K562 (cell line): ENCODE measurements around the gene GLTPD2. TPM values are rescaled to one million over a fixed set of nuclear protein-coding genes. Genes with fewer than 3 reads are reported as not detected.

Source experiments
- ATAC-seq: fragments of 200-7000 bp; cut with Tn5 transposase; 3 replicates; pipeline ENCODE4 v1.9.1; 2020; ENCODE audit warnings: moderate library complexity
- BruUV-seq: library from RNA; stranded (reverse); fragments of 400-500 nt; replicated peaks from 2 replicates; lab custom pipeline; 2021; lab: Mats Ljungman, UMichigan
- CTCF ChIA-PET: fragments of 300-600 bp; formaldehyde crosslinking; extraction: SDS; loops from one replicate; lab custom pipeline; 2021; ENCODE audit warnings: low intra/inter-chr PET ratio; lab: Yijun Ruan, JAX
- POLR2A ChIA-PET: fragments of 300-600, 350-650 bp; sonication (Branson Sonifier 250); formaldehyde crosslinking; extraction: SDS; loops from one replicate; lab custom pipeline; 2021; ENCODE audit warnings: antibody characterized with exemption, inconsistent platforms; lab: Yijun Ruan, JAX
- DNase-seq, 4 experiments: peaks; one replicate each; pipeline versions ENCODE4 v3.0.0 to v3.0.0-alpha.2; 2011 to 2018; ENCODE audit warnings: low spot score in 3 of 4, mixed read lengths in 3 of 4; ENCODE audit errors: extremely low read depth in 1 of 4
- FAIRE-seq: peaks from 2 replicates; lab custom pipeline; 2011; peaks lifted over from hg19 to GRCh38; lab: Jason Lieb, UNC
- H2AFZ ChIP-seq: 2 replicates; pipeline ENCODE4 v1.6.0; 2011; ENCODE audit warnings: low read depth, low read length, control low read depth, inconsistent platforms
- H3K27ac ChIP-seq: fragments of 200-600 bp; 3 replicates; pipeline ENCODE4 v1.8.0; 2011; ENCODE audit warnings: low read depth, mild to moderate bottlenecking, control low read depth, inconsistent platforms, low read length, moderate library complexity, mixed read lengths; ENCODE audit errors: extremely low read depth
- H3K27me3 ChIP-seq, 2 experiments: fragments of 300-600 bp in 1 of 2; 2 replicates in 1 of 2; 3 replicates in 1 of 2; pipeline versions ENCODE4 v1.6.0 to v1.8.0; 2011; ENCODE audit warnings: inconsistent platforms in 2 of 2, low read length in 2 of 2, mild to moderate bottlenecking in 1 of 2, mixed read lengths in 1 of 2, moderate library complexity in 1 of 2; ENCODE audit not compliant: control insufficient read depth in 2 of 2, insufficient read depth in 2 of 2
- H3K36me3 ChIP-seq: fragments of 300-600 bp; 3 replicates; pipeline ENCODE4 v1.8.0; 2011; ENCODE audit warnings: mild to moderate bottlenecking, low read length, inconsistent platforms; ENCODE audit not compliant: control insufficient read depth, insufficient read depth
- H3K4me1 ChIP-seq, 2 experiments: fragments of 200-600 bp in 1 of 2; replicated peaks in 1 of 2; 2 replicates in 1 of 2; 3 replicates in 1 of 2; pipeline versions ENCODE4 v1.5.1 to v1.8.0; 2011; ENCODE audit warnings: inconsistent platforms in 2 of 2, low read length in 2 of 2, mild to moderate bottlenecking in 1 of 2, mixed read lengths in 1 of 2, moderate library complexity in 1 of 2; ENCODE audit not compliant: control insufficient read depth in 2 of 2, insufficient read depth in 2 of 2
- H3K4me2 ChIP-seq: 2 replicates; pipeline ENCODE4 v1.6.1; 2011; ENCODE audit warnings: low read length, control low read depth, inconsistent platforms, mixed read lengths; ENCODE audit not compliant: insufficient read depth
- H3K4me3 ChIP-seq: fragments of 200-600 bp; sonication (generic), shearing (Covaris generic); 2 replicates; pipeline ENCODE4 v1.5.1; 2016; ENCODE audit warnings: control low read depth, inconsistent platforms
- H3K79me2 ChIP-seq: fragments of 200-600 bp; 3 replicates; pipeline ENCODE4 v1.8.0; 2011; ENCODE audit warnings: low read length, inconsistent platforms; ENCODE audit not compliant: control insufficient read depth, insufficient read depth
- H3K9ac ChIP-seq, 2 experiments: 2 replicates each; pipeline versions ENCODE4 v1.6.0 to v1.6.1; 2011; ENCODE audit warnings: low read depth in 2 of 2, low read length in 2 of 2, control low read depth in 1 of 2, inconsistent platforms in 1 of 2, mild to moderate bottlenecking in 1 of 2, mixed read lengths in 1 of 2; ENCODE audit not compliant: insufficient read depth in 1 of 2
- H3K9me1 ChIP-seq: one replicate; pipeline ENCODE4 v1.6.0; 2011; ENCODE audit warnings: inconsistent platforms, mild to moderate bottlenecking, low read length, moderate library complexity; ENCODE audit not compliant: control insufficient read depth, insufficient read depth
- H3K9me3 ChIP-seq: replicated peaks from 2 replicates; pipeline ENCODE4 v1.5.1; 2011; ENCODE audit warnings: low read depth, low read length, inconsistent platforms; ENCODE audit not compliant: control insufficient read depth, insufficient read depth
- H4K20me1 ChIP-seq: replicated peaks from 2 replicates; pipeline ENCODE4 v1.6.1; 2011; ENCODE audit warnings: low read length, inconsistent platforms, mixed read lengths; ENCODE audit not compliant: control insufficient read depth, insufficient read depth
- EP300 ChIP-seq: IDR thresholded peaks from 2 replicates; pipeline ENCODE4 v1.6.1; 2012; ENCODE audit warnings: low read length, improper control_type of control experiment
- FOXJ3 ChIP-seq: sonication (generic); formaldehyde crosslinking; IDR thresholded peaks from 2 replicates; pipeline ENCODE4 v1.4.0; 2020; ENCODE audit warnings: mild to moderate bottlenecking, missing genetic modification reagents
- HBP1 ChIP-seq: fragments of 450-650 bp; formaldehyde crosslinking; IDR thresholded peaks from 2 replicates; pipeline ENCODE4 v1.4.0; 2022; ENCODE audit warnings: missing genetic modification characterization
- MIER1 ChIP-seq: fragments of 450-650 bp; IDR thresholded peaks from 2 replicates; pipeline ENCODE4 v1.6.1; 2016; ENCODE audit warnings: antibody characterized with exemption, mild to moderate bottlenecking, low read depth
- ZKSCAN8 ChIP-seq: fragments of 200-800 bp; sonication (Bioruptor generic); IDR thresholded peaks from 2 replicates; pipeline ENCODE4 v1.6.1; 2016; ENCODE audit warnings: missing genetic modification characterization, missing compliant biosample characterization
- ZNF76 ChIP-seq: fragments of 250-450 bp; sonication (Bioruptor Pico); IDR thresholded peaks from 2 replicates; pipeline ENCODE4 v1.4.0; 2020; ENCODE audit warnings: mild to moderate bottlenecking, moderate library complexity, borderline replicate concordance
- WGBS: fragments of 100-300 bp; shearing (Covaris generic); methylation state at CpG from one replicate; pipeline ENCODE4 v1.1.6; 2016; ENCODE audit warnings: low coverage, mixed read lengths; ENCODE audit not compliant: insufficient coverage; ENCODE audit errors: missing lambda C conversion rate; 5-methylcytosine and 5-hydroxymethylcytosine counted together
- in situ Hi-C: fragments of 300-500 bp; cut with MboI; formaldehyde crosslinking; loops from 4 replicates; pipeline ENCODE4 v1.15.0; 2018; ENCODE audit warnings: inconsistent platforms, mixed read lengths
- intact Hi-C: fragments of 100-400 bp; cut with micrococcal nuclease; formaldehyde crosslinking; loops from 2 replicates; pipeline ENCODE4 v1.14.2; 2022
- polyA plus RNA-seq, 8 experiments: library from polyadenylated mRNA; depleted of rRNA in 4 of 8; stranded (reverse) in 5 of 8; unstranded in 3 of 8; fragments of >200 nt; fragmentation: Nextera tagmentation in 2 of 8; fragmentation: Illumina TruSeq in 1 of 8; extraction: Ambion mirVana in 2 of 8; extraction: Trizol in 1 of 8; gene quantifications; 2 replicates each; pipeline versions ENCODE4 v1.2.1 to v1.2.3, GENCODE V29; 2011 to 2014; ENCODE audit warnings: inconsistent platforms in 1 of 8, missing spikeins in 1 of 8
- total RNA-seq, 7 experiments: library from RNA; depleted of rRNA in 6 of 7; stranded (reverse); fragments of >200 nt in 6 of 7; fragmentation: Illumina TruSeq in 2 of 7; extraction: Trizol in 2 of 7; gene quantifications; 2 replicates each; pipeline versions ENCODE4 v1.2.1 to v1.2.3, GENCODE V29; 2011 to 2021; ENCODE audit warnings: low replicate concordance in 1 of 7
- TF ChIP-seq, protein P1 (sequence below): fragments of 450-650 bp; IDR thresholded peaks from 2 replicates; pipeline ENCODE4 v1.6.1; 2014; ENCODE audit warnings: low read depth, mild to moderate bottlenecking, moderate library complexity, borderline replicate concordance

GLTPD2 gene
- total and polyA plus RNA-seq, 9 of the 15 experiments (the other 6 are each of a cell fraction or from before 2014, with no cell fraction given): not detected

DNA sequence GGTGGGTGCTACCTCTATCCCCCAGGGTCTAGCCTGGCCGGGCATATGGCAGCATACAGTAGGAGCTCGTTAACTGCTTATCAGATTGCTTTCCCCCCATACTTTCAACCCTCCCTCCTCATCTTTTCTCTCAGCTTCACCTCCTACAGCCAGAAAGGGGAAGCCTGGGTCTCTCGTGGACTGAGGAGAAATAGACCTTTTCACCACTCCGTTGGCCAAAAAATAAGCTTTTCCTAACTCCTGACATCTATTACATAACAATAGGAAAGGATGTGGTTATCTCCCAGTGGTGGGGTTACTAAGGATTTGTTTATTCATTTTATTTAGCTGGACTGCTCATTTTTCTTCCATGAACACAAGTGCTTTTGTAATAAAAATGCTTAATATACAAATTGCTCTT, 40.1 kb upstream of the GLTPD2 start:
- FAIRE-seq (no peak), DNase-seq (no peak), ATAC-seq (no peak)
- no peaks in the 10 kb centered on the region for H3K79me2 ChIP-seq
- H3K4me1 ChIP-seq: peaks cover 0 to 9% of the 10 kb centered on the region in 2 experiments; a peak in 2 of 5 replicates
- no peak overlapping the region for H3K9ac ChIP-seq
- no peak overlapping the region for H3K4me2 ChIP-seq
- CTCF ChIA-PET: no interaction called here
- no peaks in the 10 kb centered on the region for H3K9me1 ChIP-seq
- H3K9me3 ChIP-seq: no peaks in the 10 kb centered on the region
- no peak overlapping the region for H3K27ac ChIP-seq
- BruUV-seq: no TSS peak
- H3K4me3 ChIP-seq: no peak overlapping the region
- POLR2A ChIA-PET: no interaction called here
- TF ChIP-seq, protein P1, sequence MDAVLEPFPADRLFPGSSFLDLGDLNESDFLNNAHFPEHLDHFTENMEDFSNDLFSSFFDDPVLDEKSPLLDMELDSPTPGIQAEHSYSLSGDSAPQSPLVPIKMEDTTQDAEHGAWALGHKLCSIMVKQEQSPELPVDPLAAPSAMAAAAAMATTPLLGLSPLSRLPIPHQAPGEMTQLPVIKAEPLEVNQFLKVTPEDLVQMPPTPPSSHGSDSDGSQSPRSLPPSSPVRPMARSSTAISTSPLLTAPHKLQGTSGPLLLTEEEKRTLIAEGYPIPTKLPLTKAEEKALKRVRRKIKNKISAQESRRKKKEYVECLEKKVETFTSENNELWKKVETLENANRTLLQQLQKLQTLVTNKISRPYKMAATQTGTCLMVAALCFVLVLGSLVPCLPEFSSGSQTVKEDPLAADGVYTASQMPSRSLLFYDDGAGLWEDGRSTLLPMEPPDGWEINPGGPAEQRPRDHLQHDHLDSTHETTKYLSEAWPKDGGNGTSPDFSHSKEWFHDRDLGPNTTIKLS: no peak
- TF ChIP-seq HBP1 (CRISPR knock-in tag): no peak
- TF ChIP-seq EP300: no peak
- TF ChIP-seq MIER1: no peak
- TF ChIP-seq ZKSCAN8 (CRISPR knock-in tag): peak; percentile 50; the same call in 1 of the 2 replicates
- TF ChIP-seq FOXJ3 (CRISPR knock-in tag): no peak
- TF ChIP-seq ZNF76 (CRISPR knock-in tag): no peak
- H4K20me1 ChIP-seq: no peaks in the 10 kb centered on the region
- H2AFZ ChIP-seq: no peak overlapping the region
- intact Hi-C loops (no loop called here), in situ Hi-C loops (no loop called here)
- WGBS: 5% methylated on average over 4 of the region's 4 CpGs
- peaks cover 12 to 23% of the 10 kb centered on the region in 2 experiments; a peak in 4 of 5 replicates for H3K27me3 ChIP-seq
- H3K36me3 ChIP-seq: no peaks in the 10 kb centered on the region
